IPS-18a (cell line): Measurements from ENCODE around the gene EVI2B.
"Not testable (repeated sequence)": the region's sequence is repeated elsewhere in the genome, so short reads cannot be mapped to it uniquely, and the experiment has no call there.

Experiments used
- H3K27ac ChIP-seq: one replicate; pipeline ENCODE4 v1.5.1; 2013; ENCODE audit warnings: low read length
- H3K27me3 ChIP-seq: one replicate; pipeline ENCODE4 v1.6.1; 2013; ENCODE audit warnings: mild to moderate bottlenecking, low read length; ENCODE audit not compliant: control insufficient read depth, insufficient read depth
- H3K36me3 ChIP-seq: one replicate; pipeline ENCODE4 v1.6.1; 2013; ENCODE audit warnings: low read depth, low read length; ENCODE audit not compliant: control insufficient read depth
- H3K4me1 ChIP-seq: one replicate; pipeline ENCODE4 v1.6.1; 2013; ENCODE audit warnings: low read depth, low read length; ENCODE audit not compliant: control insufficient read depth
- H3K4me3 ChIP-seq: one replicate; pipeline ENCODE4 v1.5.1; 2013; ENCODE audit warnings: low read length
- H3K9ac ChIP-seq: one replicate; pipeline ENCODE4 v1.6.1; 2013; ENCODE audit warnings: mild to moderate bottlenecking, low read length, moderate library complexity
- H3K9me3 ChIP-seq: one replicate; pipeline ENCODE4 v1.6.1; 2013; ENCODE audit warnings: low read depth, low read length; ENCODE audit not compliant: control insufficient read depth

EVI2B gene

GRCh38 chr17:31287932-31288331 lies 25.9 kb downstream of the EVI2B start:
- H3K27me3 ChIP-seq, H3K27ac ChIP-seq, H3K36me3 ChIP-seq, H3K9ac ChIP-seq, H3K4me3 ChIP-seq, H3K4me1 ChIP-seq, H3K9me3 ChIP-seq: not testable (repeated sequence)

GRCh38 chr17:31286587-31286986 lies 27.3 kb downstream of the EVI2B start:
- no peak overlapping the region for H3K9ac ChIP-seq
- no peaks in the 10 kb centered on the region for H3K4me1 ChIP-seq
- no peaks in the 10 kb centered on the region for H3K36me3 ChIP-seq
- H3K9me3 ChIP-seq = no peaks in the 10 kb centered on the region
- H3K4me3 ChIP-seq = no peak overlapping the region
- no peak overlapping the region for H3K27ac ChIP-seq
- no peaks in the 10 kb centered on the region for H3K27me3 ChIP-seq

- Histone ChIP-seq H3K27me3 (no peaks in the 10 kb centered on the region), H3K9ac (no peak overlapping the region), H3K36me3 (peaks cover 4% of the 10 kb centered on the region), H3K4me1 (peaks cover 11% of the 10 kb centered on the region), H3K9me3 (no peaks in the 10 kb centered on the region), H3K27ac (no peak overlapping the region), H3K4me3 (no peak overlapping the region)
Observed at GRCh38 chr17:31283841-31284240, 30.0 kb downstream of the EVI2B start.

- H3K27me3 ChIP-seq = no peaks in the 10 kb centered on the region
- no peak overlapping the region for H3K9ac ChIP-seq
- H3K4me3 ChIP-seq = no peak overlapping the region
- H3K9me3 ChIP-seq = no peaks in the 10 kb centered on the region
- H3K36me3 ChIP-seq = peaks cover 4% of the 10 kb centered on the region
- no peak overlapping the region for H3K27ac ChIP-seq
- H3K4me1 ChIP-seq = peaks cover 12% of the 10 kb centered on the region
Observed at GRCh38 chr17:31281061-31281460, 32.8 kb downstream of the EVI2B start.

- Histone ChIP-seq H3K27me3 (no peaks in the 10 kb centered on the region), H3K9ac (no peak overlapping the region), H3K27ac (no peak overlapping the region), H3K4me3 (no peak overlapping the region), H3K9me3 (no peaks in the 10 kb centered on the region), H3K36me3 (peaks cover 4% of the 10 kb centered on the region), H3K4me1 (peaks cover 12% of the 10 kb centered on the region)
Observed at GRCh38 chr17:31279401-31279800, 34.5 kb downstream of the EVI2B start.

GRCh38 chr17:31275116-31275515 lies 38.7 kb downstream of the EVI2B start:
- no peak overlapping the region for H3K4me3 ChIP-seq
- H3K27me3 ChIP-seq = no peaks in the 10 kb centered on the region
- no peaks in the 10 kb centered on the region for H3K36me3 ChIP-seq
- no peak overlapping the region for H3K27ac ChIP-seq
- H3K9ac ChIP-seq = no peak overlapping the region
- peaks cover 12% of the 10 kb centered on the region for H3K4me1 ChIP-seq
- no peaks in the 10 kb centered on the region for H3K9me3 ChIP-seq

- no peak overlapping the region for H3K27ac ChIP-seq
- no peak overlapping the region for H3K9ac ChIP-seq
- no peaks in the 10 kb centered on the region for H3K27me3 ChIP-seq
- no peak overlapping the region for H3K4me3 ChIP-seq
- H3K4me1 ChIP-seq = peaks cover 9% of the 10 kb centered on the region
- H3K36me3 ChIP-seq = no peaks in the 10 kb centered on the region
- no peaks in the 10 kb centered on the region for H3K9me3 ChIP-seq
Observed at GRCh38 chr17:31274252-31274651, 39.6 kb downstream of the EVI2B start.

- H3K27me3 ChIP-seq = no peaks in the 10 kb centered on the region
- H3K27ac ChIP-seq = no peak overlapping the region
- H3K9me3 ChIP-seq = no peaks in the 10 kb centered on the region
- H3K9ac ChIP-seq = no peak overlapping the region
- peaks cover 6% of the 10 kb centered on the region for H3K4me1 ChIP-seq
- H3K4me3 ChIP-seq = no peak overlapping the region
- no peaks in the 10 kb centered on the region for H3K36me3 ChIP-seq
Observed at GRCh38 chr17:31273516-31273915, 40.3 kb downstream of the EVI2B start.

GRCh38 chr17:31272803-31273202 lies 41.1 kb downstream of the EVI2B start:
- H3K9me3 ChIP-seq = no peaks in the 10 kb centered on the region
- peaks cover 2% of the 10 kb centered on the region for H3K36me3 ChIP-seq
- no peak overlapping the region for H3K9ac ChIP-seq
- H3K4me1 ChIP-seq = peaks cover 6% of the 10 kb centered on the region
- H3K27ac ChIP-seq = no peak overlapping the region
- H3K4me3 ChIP-seq = no peak overlapping the region
- no peaks in the 10 kb centered on the region for H3K27me3 ChIP-seq

- H3K4me3 ChIP-seq = no peak overlapping the region
- peaks cover 6% of the 10 kb centered on the region for H3K4me1 ChIP-seq
- H3K27ac ChIP-seq = no peak overlapping the region
- peaks cover 8% of the 10 kb centered on the region for H3K36me3 ChIP-seq
- H3K9ac ChIP-seq = no peak overlapping the region
- H3K27me3 ChIP-seq = no peaks in the 10 kb centered on the region
- no peaks in the 10 kb centered on the region for H3K9me3 ChIP-seq
Observed at GRCh38 chr17:31272236-31272635, 41.6 kb downstream of the EVI2B start.

GRCh38 chr17:31269578-31269983 lies 44.3 kb downstream of the EVI2B start:
- H3K27me3 ChIP-seq = no peaks in the 10 kb centered on the region
- H3K36me3 ChIP-seq = peaks cover 8% of the 10 kb centered on the region
- H3K9me3 ChIP-seq = no peaks in the 10 kb centered on the region
- H3K27ac ChIP-seq = no peak overlapping the region
- no peak overlapping the region for H3K9ac ChIP-seq
- peaks cover 6% of the 10 kb centered on the region for H3K4me1 ChIP-seq
- no peak overlapping the region for H3K4me3 ChIP-seq

- no peak overlapping the region for H3K9ac ChIP-seq
- H3K4me3 ChIP-seq = no peak overlapping the region
- no peak overlapping the region for H3K27ac ChIP-seq
Observed at GRCh38 chr17:31269036-31269577, 44.7 kb downstream of the EVI2B start.

More at GRCh38 chr17:31269036-31269577, 44.7 kb downstream of the EVI2B start:
- H3K36me3 ChIP-seq = peaks cover 8% of the 10 kb centered on the region
- H3K27me3 ChIP-seq = no peaks in the 10 kb centered on the region
- no peaks in the 10 kb centered on the region for H3K9me3 ChIP-seq
- H3K4me1 ChIP-seq = peaks cover 6% of the 10 kb centered on the region
